Stimulated activated effector memory CD8-positive, alpha-beta T cell treated with anti-CD3 and anti-CD28 coated beads, Interleukin-12 subunit alpha, Interleukin-12 subunit beta, amount 100 ng/mL, for 72 hours (primary cell): ENCODE results near the gene RARRES1.
A peak's percentile ranks its signal among the peaks of the same experiment; 100 is the strongest.
"Not testable (repeated sequence)": the region's sequence is repeated elsewhere in the genome, so short reads cannot be mapped to it uniquely, and the experiment has no call there.

Source experiments
- ATAC-seq: fragments of 150-1000 bp; cut with Tn5 transposase; 2 replicates; pipeline ENCODE4 v1.10.0; 2021
- DNase-seq, 2 donors: peaks; one replicate each; pipeline ENCODE4 v3.0.0; 2021 to 2022; ENCODE audit warnings: low spot score in 2 of 2
- H3K27ac Mint-ChIP-seq: one replicate; pipeline ENCODE4 v1.8.0; 2022; ENCODE audit warnings: mild to moderate bottlenecking, mixed read lengths
- H3K36me3 Mint-ChIP-seq: one replicate; pipeline ENCODE4 v1.8.0; 2022; ENCODE audit warnings: mild to moderate bottlenecking, mixed read lengths
- H3K4me1 Mint-ChIP-seq: one replicate; pipeline ENCODE4 v1.8.0; 2022; ENCODE audit warnings: mixed read lengths
- H3K4me3 Mint-ChIP-seq: one replicate; pipeline ENCODE4 v1.8.0; 2022; ENCODE audit warnings: mild to moderate bottlenecking, mixed read lengths
- H3K9me3 Mint-ChIP-seq: one replicate; pipeline ENCODE4 v1.8.0; 2022; ENCODE audit warnings: mixed read lengths

The RARRES1 gene

DNA sequence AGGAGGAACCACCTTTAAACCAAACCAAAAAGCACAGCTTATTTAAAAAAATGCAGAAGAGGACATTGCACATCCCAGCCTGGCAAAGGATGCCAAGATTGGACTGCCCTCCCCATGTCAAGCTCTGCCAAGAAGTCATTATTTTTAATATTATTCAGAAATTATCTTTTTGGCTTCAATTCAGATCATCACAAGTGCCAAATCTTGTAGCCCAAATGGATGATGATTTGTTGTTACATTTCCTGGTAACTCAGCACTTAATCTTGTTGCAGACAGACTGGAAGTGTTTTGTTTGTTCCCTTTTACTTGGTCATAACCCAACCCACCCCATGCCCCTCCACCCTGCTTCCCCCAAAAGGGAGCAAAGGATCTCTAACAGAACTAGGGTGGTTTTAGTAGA lies 31.7 kb downstream of the RARRES1 start:
- H3K9me3 Mint-ChIP-seq, result no peaks in the 10 kb centered on the region
- peaks cover 12% of the 10 kb centered on the region for H3K36me3 Mint-ChIP-seq
- H3K27ac Mint-ChIP-seq, result no peak overlapping the region
- DNase-seq (no peak), ATAC-seq (no peak)
- H3K4me3 Mint-ChIP-seq, result no peak overlapping the region
- no peaks in the 10 kb centered on the region for H3K4me1 Mint-ChIP-seq

DNA sequence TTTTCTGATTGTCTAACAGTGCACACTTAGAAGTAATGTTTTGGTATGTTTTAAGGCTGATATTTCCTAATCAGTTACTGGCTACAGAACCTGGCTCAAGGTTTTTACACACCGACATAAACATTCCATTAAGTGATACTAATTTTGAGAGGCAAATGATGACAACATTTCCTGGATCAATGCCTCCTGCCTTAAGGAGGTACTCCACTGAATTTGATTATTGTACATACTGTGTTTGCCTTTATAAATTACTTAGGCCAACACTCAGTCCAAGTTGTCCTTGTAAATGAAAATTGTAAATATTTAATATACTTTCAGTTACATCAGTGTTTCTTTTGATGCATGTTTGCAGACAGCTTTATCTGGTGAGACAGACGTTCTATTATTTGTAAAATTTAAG lies 35.6 kb downstream of the RARRES1 start:
- H3K4me3 Mint-ChIP-seq, result no peak overlapping the region
- H3K27ac Mint-ChIP-seq, result no peak overlapping the region
- no peaks in the 10 kb centered on the region for H3K4me1 Mint-ChIP-seq
- DNase-seq (no peak), ATAC-seq (no peak)
- H3K9me3 Mint-ChIP-seq, result no peaks in the 10 kb centered on the region
- H3K36me3 Mint-ChIP-seq, result peaks cover 51% of the 10 kb centered on the region

DNA sequence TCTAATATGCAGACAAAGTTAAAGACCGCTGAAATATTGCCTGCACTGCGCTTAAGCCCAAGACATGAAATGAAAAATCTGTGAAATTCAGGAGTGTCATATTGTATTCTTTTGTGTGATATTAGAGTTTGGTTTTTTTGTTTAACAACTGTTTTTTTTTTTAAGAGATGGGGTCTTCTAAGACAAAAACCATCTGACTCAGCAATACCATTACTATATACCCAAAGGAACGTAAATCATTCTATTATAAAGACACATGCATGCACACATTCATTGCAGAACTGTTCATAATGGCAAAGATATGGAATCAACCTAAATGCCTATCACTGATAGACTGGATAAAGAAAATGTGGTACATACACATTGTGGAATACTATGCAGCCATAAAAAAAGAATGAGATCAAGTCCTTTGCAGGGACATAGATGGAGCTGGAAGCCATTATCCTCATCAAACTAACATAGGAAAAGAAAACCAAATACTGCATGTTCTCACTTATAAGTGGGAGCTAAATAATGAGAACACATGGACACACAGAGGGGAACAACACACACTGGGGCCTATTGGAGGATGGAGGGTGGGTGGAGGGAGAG lies 38.3 kb downstream of the RARRES1 start:
- not testable (repeated sequence) for H3K4me3 Mint-ChIP-seq, H3K4me1 Mint-ChIP-seq, H3K9me3 Mint-ChIP-seq, DNase-seq, ATAC-seq, H3K27ac Mint-ChIP-seq
- peaks cover 77% of the 10 kb centered on the region for H3K36me3 Mint-ChIP-seq

DNA sequence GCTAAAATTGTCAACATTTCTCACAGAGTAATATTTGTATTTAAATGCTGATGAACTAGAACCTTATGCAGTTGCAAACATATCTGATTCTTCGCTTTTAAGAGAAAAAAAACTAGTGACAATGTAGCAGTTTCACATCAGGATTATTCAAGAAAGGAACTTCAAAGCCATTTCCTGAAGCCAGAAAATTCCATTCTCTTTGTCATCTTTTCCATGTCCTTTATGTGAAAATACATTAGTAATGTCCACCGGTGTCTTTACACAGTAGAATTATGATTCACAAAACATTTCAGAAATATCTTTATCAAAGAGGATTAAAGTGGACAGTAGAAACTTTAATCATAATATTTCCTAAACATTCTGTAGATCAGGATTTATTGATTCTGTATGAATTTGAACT lies 47.1 kb downstream of the RARRES1 start:
- peaks cover 4% of the 10 kb centered on the region for H3K4me1 Mint-ChIP-seq
- no peak overlapping the region for H3K4me3 Mint-ChIP-seq
- no peak for ATAC-seq
- no peak overlapping the region for H3K27ac Mint-ChIP-seq
- DNase-seq, result no peak
- H3K9me3 Mint-ChIP-seq, result no peaks in the 10 kb centered on the region
- H3K36me3 Mint-ChIP-seq, result peaks cover 62% of the 10 kb centered on the region

DNA sequence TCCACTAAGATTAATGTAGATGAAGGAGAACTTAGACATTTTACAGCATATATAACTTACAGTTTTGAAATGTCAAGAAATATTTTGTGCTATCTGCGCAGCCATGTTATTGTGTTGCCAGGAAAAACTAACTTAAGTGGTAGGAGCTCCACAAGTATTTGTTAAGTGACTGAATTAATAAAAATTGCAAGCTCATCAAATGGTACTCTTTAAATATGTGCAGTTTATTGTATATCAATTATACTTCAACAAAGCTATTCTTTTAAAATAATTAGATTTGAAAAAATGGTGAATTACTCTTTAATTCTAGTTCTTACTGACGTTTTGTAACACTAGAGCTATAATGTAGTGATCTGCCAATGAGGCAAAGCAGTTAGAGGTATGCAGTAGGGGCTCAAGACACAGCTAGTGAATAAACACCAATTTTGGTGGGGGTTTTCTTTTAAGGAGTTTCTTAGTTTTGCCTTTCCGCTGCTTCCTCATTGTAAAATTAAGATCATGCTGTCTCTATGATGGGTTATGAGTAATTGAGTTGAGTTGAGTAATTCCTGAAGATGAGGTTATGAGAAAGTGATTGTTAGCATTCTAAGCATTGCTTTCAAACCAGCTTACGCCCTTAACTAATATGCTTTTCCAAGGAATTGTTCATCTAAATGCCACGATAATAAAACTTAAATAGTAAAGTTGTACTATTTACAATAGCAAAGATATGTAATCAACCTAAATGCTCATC lies 48.9 kb downstream of the RARRES1 start:
- Mint-ChIP-seq H3K27ac (no peak overlapping the region), H3K9me3 (no peaks in the 10 kb centered on the region), H3K4me3 (no peak overlapping the region), H3K36me3 (peaks cover 47% of the 10 kb centered on the region), H3K4me1 (peaks cover 4% of the 10 kb centered on the region)
- DNase-seq, result no peak
- ATAC-seq, result peak; percentile 69

DNA sequence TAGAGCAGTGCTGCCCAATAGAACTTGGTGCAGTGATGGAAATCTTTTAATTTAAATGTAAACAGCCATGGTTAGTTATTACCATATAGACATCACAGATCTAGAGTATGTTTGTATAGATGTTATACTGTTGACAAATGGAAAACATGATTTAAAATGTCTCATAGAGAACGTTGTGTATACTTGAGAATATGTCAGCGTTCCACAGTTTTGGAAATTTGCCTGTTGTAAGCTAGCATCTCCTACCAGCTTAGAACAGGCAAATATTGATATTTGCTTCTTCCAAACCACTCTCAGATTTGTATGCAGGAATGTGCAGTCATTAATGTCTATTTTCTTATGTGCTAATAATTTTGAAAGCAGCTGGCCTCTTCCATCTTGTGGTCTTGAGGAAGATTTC lies 51.4 kb downstream of the RARRES1 start:
- H3K36me3 Mint-ChIP-seq, result peaks cover 66% of the 10 kb centered on the region
- H3K9me3 Mint-ChIP-seq, result no peaks in the 10 kb centered on the region
- DNase-seq (no peak), ATAC-seq (no peak)
- H3K4me3 Mint-ChIP-seq, result no peak overlapping the region
- H3K4me1 Mint-ChIP-seq, result peaks cover 4% of the 10 kb centered on the region
- H3K27ac Mint-ChIP-seq, result no peak overlapping the region

DNA sequence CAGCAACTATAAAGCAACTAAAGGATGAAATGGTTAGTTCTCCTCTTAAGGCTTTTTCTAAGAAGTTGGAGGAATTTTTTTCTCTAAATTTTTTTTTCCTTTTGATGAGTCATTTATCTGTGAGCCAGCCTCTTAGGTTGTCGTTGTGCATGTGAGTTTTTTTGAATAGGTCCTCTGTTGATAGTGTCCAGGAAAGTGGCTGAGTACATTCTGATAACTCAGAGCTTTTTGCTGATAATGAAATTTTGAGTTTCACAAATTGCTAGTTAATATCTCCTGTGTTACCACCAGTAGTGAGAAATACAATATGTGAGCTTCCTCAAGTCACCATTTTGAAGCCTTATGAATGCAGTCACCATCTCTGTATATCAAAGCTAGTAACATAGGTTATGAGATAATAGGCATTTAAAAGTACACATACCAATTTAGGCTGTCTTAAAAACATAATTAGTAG lies 52.7 kb downstream of the RARRES1 start:
- Mint-ChIP-seq H3K4me1 (peaks cover 4% of the 10 kb centered on the region), H3K4me3 (no peak overlapping the region), H3K9me3 (no peaks in the 10 kb centered on the region), H3K27ac (no peak overlapping the region), H3K36me3 (peaks cover 60% of the 10 kb centered on the region)
- no peak for DNase-seq
- no peak for ATAC-seq

DNA sequence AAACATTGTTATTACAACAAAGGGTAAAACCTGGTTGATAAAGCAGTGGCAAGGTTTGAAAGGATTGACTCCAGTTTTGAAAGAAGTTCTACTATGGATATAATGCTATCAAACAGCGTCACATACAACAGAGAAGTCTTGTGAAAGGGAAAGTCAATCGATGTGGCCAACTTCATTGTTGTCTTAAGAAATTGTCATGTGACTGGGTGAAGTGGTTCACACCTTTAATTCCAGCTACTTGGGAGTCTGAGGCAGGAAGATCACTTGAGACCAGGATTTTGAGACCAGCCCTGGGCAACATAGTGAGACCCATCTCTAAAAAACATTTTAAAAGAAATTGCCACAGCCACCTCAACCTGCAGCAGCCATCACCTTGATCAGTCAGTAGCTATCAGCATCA lies 53.6 kb downstream of the RARRES1 start:
- ATAC-seq (no peak), DNase-seq (no peak)
- Mint-ChIP-seq H3K27ac (no peak overlapping the region), H3K9me3 (no peaks in the 10 kb centered on the region), H3K36me3 (peaks cover 60% of the 10 kb centered on the region), H3K4me3 (no peak overlapping the region), H3K4me1 (peaks cover under 1% of the 10 kb centered on the region)

DNA sequence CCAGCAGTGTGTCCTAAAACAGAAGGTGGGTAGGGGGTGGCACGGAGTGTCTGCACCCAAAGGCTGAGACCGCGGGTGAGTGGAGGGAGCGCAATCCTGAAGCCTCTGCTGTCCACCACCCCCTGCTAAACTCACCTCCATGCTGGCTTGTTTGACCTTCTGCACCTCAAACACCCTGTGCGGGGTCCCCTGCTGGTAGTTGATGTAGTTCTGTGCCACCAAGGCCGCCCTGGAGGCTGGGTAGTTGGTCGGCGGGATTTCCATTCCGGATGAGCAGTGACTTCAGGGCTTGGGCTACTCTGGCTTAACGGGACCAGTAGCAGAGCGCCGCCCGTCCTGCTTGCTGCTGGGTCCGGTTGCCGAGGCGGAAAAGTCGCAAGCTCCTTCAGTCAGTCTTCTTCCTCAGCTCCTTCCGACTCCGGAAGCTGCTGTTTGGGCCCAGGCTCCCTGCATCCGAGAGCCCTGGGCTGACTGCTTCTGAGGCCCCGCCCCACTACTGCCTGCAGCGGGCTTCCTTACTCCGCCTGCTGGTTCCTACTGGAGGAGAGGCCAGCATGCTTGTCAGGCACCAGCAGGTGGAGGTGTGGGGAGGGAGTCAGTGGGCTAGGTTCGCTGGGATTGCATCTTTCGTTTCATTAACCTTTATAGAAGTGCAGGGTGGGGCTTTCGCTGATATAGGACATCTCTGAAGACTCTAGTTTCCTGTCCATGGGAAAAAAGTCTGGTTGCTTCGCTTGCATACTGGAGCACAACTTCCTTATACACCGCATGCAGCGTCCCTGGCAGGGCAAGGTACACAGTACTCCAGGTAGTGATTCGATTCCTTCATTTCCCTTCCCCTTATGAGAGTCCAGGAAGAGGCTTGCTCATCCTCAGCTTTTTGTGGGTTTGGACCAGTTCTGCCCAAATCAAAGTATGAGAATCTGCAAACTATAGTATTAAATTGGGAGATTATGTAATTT lies 59.8 kb downstream of the RARRES1 start, which contains the start of gene LXN:
LXN (minus strand) TSS at position 434 of the 962 bp plus-strand sequence; CDS start at position 264, 170 bp downstream.
- DNase-seq (peak; percentile 31 to 83), ATAC-seq (peak; percentile 99)
- Mint-ChIP-seq H3K4me1 (peaks cover 17% of the 10 kb centered on the region), H3K27ac (peak within 1 kb of the TSS; percentile 96), H3K4me3 (peak within 1 kb of the TSS; percentile 86), H3K36me3 (peaks cover 76% of the 10 kb centered on the region), H3K9me3 (no peaks in the 10 kb centered on the region)

DNA sequence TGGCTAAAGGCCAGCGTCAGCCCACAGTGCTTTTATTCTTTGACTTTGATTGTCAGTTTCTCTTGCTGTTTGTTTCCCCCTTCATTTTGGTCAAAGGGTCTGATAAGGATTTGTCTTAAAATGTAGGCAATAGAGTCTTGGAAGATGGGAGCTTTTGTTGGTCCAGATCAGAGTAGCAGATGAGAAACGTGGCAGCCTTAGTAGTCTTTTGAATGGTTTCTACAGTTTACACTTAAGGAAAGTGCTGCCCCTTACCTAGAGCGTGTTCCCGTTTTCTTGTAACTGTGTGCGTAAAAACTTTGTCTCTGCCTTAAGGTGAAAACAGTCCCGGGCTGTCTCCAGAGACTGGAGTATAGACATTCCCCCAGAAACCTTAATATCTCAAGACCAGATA lies 60.4 kb downstream of the RARRES1 start:
- Mint-ChIP-seq H3K36me3 (peaks cover 76% of the 10 kb centered on the region), H3K9me3 (no peaks in the 10 kb centered on the region), H3K4me3 (peak overlapping the region; percentile 86), H3K4me1 (peaks cover 17% of the 10 kb centered on the region), H3K27ac (peak overlapping the region; percentile 96)
- DNase-seq (no peak), ATAC-seq (no peak)

DNA sequence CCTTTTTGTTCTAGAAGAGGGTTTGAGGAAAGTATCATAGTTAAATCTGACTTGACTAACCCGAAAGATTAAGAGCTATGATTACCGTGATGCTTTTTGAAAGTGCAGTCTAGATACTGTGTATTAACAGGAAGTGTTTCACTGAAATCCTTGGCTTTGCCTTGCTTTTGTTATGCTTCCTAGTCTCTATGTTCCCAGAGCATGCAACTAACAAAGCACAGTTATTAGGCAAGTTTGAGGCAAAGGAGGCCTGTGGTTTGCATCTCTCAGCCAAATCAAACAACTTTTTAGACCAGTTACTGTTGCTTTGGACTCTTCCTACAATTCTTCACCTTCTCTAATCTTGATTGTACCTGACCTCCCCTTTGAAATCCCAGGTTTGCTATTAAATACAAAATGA lies 63.8 kb downstream of the RARRES1 start:
- no peak for DNase-seq
- no peaks in the 10 kb centered on the region for H3K9me3 Mint-ChIP-seq
- no peak for ATAC-seq
- peaks cover 88% of the 10 kb centered on the region for H3K36me3 Mint-ChIP-seq
- no peak overlapping the region for H3K27ac Mint-ChIP-seq
- no peak overlapping the region for H3K4me3 Mint-ChIP-seq
- peaks cover 17% of the 10 kb centered on the region for H3K4me1 Mint-ChIP-seq

DNA sequence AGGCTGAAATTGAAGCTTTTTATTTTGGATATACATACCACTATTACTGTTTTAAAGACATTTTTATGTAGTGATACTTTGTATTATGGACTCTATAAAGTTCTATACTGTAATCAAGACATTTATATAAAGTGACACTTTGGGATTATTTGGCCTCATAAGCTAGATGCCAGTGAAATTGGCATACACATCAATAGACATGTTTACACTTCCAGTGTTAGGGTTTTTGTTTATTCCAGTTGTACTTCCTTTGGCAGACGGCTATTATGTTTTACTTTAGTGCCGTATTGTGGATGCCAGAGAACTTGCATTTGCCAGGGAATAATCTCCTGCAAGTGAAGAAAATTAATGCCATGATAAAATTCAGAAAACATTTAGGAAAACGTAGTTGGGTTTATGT lies 65.8 kb downstream of the RARRES1 start:
- DNase-seq (no peak), ATAC-seq (no peak)
- peaks cover 99% of the 10 kb centered on the region for H3K36me3 Mint-ChIP-seq
- no peak overlapping the region for H3K4me3 Mint-ChIP-seq
- H3K4me1 Mint-ChIP-seq, result peaks cover under 1% of the 10 kb centered on the region
- no peaks in the 10 kb centered on the region for H3K9me3 Mint-ChIP-seq
- no peak overlapping the region for H3K27ac Mint-ChIP-seq

DNA sequence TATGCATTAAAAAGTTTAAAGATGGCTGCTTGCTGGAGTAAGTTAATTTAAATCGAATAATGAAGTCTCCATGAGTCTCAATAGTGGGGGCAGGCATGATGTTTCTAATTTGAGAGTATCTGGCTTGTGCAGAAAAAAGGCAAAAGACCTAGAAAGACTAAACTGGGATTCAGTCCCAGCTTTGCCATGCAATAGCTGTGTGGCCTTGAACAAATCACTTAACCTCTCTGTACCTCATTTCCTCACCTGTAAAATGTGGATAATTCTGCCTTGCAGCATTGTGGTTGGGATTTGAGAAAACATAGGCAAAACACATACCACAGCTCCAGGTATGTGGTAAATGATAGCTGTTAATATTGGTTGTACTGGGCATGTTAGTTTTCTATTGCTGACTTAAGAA lies 68.4 kb downstream of the RARRES1 start:
- peaks cover 99% of the 10 kb centered on the region for H3K36me3 Mint-ChIP-seq
- no peak for DNase-seq
- H3K9me3 Mint-ChIP-seq, result no peaks in the 10 kb centered on the region
- H3K4me3 Mint-ChIP-seq, result no peak overlapping the region
- no peak for ATAC-seq
- H3K27ac Mint-ChIP-seq, result no peak overlapping the region
- H3K4me1 Mint-ChIP-seq, result no peaks in the 10 kb centered on the region

DNA sequence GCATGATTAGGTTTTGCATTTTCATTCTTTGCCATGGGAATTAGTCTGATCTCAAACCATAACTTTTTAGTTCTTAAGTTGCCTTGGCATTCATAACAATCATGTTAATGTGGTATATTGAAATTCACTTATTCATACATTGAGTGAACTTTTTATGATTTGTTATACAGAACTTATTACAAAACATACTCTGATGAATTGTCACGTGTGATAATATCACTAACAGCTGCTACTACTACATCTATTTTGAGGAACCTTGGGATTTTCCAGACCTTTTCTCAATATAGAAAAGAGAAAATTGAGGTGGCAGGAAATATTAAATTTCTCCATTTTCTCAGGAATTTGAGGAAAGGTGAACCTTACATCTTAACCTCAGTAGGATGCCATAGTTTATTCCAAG lies 69.0 kb downstream of the RARRES1 start:
- Mint-ChIP-seq H3K36me3 (peaks cover 99% of the 10 kb centered on the region), H3K4me3 (no peak overlapping the region), H3K27ac (no peak overlapping the region), H3K9me3 (no peaks in the 10 kb centered on the region), H3K4me1 (no peaks in the 10 kb centered on the region)
- DNase-seq (no peak), ATAC-seq (no peak)

DNA sequence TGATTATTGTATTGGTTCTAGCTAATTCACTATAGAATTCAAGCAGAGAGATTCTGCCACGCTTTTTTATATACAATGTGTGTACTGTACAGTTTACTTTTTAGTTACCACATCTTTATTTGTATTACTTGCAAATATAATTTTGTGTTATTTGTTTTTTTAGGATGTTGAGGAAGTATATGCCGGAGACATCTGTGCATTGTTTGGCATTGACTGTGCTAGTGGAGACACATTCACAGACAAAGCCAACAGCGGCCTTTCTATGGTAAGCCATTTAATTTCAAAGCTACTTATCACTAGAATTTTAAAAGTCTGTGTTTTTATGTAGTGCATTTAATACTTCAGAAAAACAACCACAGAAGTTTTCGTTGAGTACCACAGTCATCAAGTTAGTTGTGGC lies 71.5 kb downstream of the RARRES1 start:
- H3K4me3 Mint-ChIP-seq, result no peak overlapping the region
- DNase-seq (no peak), ATAC-seq (no peak)
- H3K9me3 Mint-ChIP-seq, result no peaks in the 10 kb centered on the region
- H3K27ac Mint-ChIP-seq, result no peak overlapping the region
- peaks cover 99% of the 10 kb centered on the region for H3K36me3 Mint-ChIP-seq
- H3K4me1 Mint-ChIP-seq, result no peaks in the 10 kb centered on the region
